Ramos (cell line): ENCODE results near the gene IGFBP4.

Experiments
- in situ Hi-C: fragments of 300-500 bp; cut with MboI; formaldehyde crosslinking; loops from one replicate; pipeline ENCODE4 v1.14.3; 2022; ENCODE audit warnings: low sequenced_read_pairs; ENCODE audit not compliant: unreplicated experiment

Gene IGFBP4

DNA sequence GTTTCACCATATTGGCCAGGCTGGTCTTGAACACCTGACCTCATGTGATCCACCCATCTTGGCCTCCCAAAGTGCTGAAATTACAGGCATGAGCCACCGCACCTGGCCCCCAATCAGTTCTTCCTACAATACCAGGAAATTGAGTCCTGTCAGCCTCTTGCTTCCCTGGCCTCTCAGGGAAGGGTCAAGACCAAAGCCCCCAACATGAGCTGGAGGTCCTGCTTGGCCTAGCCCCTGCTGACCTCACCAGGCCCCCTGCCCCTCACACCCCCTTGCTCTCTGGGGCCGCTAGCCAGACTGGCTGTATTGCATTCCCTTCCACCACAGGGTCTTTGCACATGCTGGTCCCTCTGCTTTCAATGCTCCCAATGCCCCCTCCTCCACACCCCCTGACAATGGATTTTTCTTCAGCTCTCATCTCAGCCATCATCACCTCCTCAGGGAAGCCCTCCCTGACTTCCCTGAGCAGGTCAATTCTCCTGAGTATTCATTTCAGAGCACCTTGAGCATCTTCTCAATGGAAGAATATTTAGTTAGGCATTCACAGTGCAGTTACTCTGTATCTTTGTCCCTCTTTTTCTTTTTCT is 24.1 kb downstream of the IGFBP4 start:
- in situ Hi-C loops: no loop called here

GRCh38 chr17:40468560-40468959 is 25.3 kb downstream of the IGFBP4 start:
- in situ Hi-C loops: no loop called here

DNA sequence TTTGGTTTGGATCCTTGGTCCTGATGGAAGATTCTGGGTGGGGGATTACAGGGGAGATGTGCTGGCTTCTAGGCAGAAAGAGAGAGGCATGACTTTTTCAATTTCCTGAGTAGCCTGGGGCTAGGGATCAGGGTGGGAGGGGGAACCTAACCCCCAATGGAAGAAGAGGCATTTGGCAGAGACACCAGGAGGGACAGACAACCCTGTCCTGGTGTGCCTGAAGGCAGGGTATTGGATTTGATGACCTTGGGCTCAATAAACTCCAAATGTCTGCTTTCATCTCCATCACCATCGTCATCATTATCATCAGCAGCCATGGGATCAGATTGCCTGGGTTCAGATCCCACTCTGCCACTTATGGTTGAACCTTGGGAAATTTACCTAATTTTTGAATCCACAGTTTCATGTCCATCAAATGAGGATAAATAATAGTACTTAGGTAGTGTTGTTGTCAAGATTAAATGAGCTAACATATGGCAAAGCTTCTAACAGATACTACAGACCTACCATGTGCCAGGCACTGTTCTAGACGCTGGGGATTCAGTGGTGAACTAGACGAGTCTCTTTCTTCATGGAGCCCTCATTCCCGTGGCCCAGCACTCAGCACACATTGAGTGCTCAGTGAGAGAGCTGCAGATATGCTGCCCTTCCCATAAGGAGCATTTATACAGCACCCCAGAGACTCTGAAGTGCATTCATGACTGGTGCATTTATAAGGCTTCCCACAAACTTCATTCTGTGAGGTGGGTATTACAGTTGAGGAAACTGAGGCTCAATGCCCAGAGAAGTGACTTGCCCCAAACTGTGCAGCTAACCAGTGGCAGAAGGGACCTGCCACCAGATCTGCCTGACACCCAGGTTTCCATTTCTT is 26.8 kb downstream of the IGFBP4 start:
- in situ Hi-C loops: no loop called here

DNA sequence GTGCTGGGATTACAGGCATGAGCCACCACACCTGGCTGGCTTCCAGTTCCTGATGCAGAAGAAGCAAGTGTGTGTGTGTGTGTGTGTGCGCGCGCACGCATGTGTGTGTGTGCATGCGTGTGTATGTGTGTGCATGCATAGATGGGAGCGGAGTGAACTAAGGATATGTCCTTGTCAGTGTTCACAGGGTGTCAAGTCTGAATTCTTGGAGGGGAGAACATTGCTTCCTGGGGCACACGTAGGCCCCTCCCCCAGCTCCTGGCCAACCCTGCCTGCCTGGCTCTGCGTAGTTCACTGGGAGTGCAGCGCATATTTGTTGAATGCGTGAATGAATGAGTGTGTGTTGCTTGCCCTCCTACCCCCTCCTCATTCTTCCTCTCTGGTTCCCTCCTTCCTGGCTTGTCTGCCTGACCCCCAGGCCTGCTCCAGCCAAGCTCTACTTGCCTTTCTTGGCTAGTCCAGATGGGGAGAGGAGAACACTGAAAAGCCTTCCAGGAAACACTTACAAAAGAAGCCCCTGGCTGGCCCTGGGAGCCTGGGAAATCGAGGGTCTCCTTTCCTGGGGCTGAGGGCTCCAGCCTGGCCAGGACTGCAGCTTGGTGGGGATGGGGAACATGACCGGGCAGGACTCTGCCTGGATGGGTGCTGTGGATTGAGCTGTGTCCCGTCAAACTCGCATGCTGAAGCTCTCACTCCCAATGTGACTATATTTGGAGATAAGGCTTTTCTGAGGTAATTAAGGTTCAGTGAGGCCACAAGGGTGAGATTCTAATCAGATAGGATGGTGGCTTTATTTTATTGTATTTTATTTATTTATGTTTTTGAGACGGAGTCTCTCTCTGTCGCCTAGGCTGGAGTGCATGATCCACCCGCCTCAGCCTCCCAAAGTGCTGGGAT is 27.9 kb downstream of the IGFBP4 start:
- in situ Hi-C loops: no loop called here

DNA sequence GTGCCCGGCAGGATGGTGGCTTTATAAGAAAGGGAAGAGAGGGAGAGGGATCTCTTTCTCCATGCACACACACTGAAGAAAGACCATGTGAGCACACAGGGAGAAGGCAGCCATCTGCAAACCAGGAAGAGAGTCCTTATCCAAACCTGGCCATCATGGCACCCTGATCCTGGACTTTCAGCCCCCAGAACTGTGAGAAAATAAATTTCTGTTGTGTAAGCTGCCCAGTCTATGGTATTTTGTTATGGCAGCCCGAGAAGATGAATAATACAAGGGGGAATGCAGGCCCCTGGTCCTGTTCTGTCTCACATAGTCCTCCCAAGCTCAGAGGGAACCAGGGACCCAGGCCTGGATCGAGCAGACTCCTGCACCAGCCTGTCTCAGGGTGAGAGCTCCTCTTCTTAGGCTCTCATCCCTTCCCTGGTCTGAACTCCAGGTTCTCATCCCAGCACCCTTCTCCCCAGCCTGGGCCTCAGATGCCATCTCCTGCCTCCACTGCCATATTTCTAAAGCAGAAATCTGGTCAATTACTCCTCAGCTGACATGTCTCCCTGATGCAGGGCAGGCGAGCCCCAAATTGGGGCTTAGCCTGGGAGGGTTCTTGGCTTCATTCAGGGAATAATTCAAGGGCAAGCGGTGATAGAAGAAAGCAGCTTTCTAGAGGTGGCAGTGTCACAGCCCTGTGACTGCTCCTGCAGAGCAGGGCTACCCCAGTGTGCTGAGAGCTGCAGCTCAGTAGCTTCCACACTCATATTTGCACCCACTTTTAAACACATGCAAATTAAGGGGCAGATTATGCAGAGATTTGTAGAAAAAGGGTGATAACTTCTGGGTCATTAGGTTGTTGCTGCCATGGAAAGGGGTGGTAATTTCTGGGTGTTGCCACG is 28.8 kb downstream of the IGFBP4 start:
- in situ Hi-C loops: no loop called here

- in situ Hi-C loops: no loop called here
Observed at GRCh38 chr17:40472733-40473452, 29.6 kb downstream of the IGFBP4 start.

GRCh38 chr17:40473573-40474365 is 30.5 kb downstream of the IGFBP4 start:
- in situ Hi-C loops: no loop called here

DNA sequence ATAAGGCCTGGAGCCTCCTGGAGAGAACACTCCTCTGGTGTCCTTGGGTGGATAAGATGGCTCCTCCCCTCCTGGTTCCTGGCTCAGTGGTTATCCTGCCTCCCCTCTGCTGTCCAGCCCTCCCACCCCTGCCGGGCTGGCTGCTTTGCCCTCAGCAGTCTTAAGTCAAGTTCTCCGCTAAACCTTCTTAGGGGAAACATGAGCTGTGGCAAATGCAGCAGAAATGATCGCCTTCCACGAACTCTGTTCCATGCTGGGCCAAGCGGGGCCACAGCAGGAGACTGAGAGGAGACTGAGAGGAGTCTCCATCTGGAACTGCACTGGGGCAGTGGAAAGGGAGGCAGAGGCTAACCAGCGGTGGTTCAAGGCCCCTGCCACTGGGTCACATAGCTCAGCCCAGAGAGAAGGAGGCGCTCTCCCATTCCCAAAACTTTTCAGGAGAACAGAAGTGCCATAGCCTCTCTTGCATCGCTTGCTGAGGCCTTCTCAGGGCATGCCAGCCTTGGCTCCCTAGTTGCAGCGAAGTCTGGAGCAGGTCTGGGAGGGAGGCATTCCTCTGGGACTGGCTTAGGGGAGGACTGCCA is 31.3 kb downstream of the IGFBP4 start:
- in situ Hi-C loops: no loop called here

DNA sequence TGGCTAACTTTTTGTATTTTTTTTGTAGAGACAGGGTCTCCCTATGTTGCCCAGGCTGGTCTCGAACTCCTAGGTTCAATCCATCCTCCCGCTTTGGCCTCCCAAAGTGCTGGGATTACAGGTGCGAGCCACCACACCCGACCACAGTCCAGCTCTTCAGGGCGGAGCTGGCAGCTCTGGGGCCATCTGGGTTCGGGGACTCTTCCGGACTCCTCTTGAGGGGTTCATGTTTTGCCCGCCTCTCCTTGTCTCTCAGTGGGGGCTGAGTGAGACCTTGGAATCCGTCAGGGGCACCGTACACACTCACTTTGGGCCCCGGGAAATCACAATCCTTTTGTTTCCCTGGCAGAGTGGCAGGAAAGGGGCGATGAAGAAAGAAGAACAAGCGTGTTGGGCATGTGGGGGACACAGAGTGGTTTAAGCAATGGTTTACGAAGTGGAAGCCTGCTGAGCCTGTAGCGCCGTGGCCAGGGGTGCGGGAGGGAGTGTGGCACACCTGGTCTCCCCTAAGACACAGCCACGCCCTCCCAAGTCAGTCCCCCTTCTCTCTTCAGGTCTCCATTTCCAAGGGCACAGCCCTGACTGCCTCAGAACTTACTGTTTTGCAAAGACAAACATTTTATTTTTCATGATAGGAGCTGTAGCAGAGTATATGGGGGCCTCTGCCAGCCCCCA is 32.1 kb downstream of the IGFBP4 start:
- in situ Hi-C loops: no loop called here

GRCh38 chr17:40477796-40478195 is 34.5 kb downstream of the IGFBP4 start:
- in situ Hi-C loops: no loop called here

GRCh38 chr17:40478486-40478885 is 35.2 kb downstream of the IGFBP4 start:
- in situ Hi-C loops: no loop called here

GRCh38 chr17:40479754-40480480 is 36.7 kb downstream of the IGFBP4 start:
- in situ Hi-C loops: no loop called here

- in situ Hi-C loops: no loop called here
Observed at GRCh38 chr17:40480501-40481003, 37.3 kb downstream of the IGFBP4 start.

DNA sequence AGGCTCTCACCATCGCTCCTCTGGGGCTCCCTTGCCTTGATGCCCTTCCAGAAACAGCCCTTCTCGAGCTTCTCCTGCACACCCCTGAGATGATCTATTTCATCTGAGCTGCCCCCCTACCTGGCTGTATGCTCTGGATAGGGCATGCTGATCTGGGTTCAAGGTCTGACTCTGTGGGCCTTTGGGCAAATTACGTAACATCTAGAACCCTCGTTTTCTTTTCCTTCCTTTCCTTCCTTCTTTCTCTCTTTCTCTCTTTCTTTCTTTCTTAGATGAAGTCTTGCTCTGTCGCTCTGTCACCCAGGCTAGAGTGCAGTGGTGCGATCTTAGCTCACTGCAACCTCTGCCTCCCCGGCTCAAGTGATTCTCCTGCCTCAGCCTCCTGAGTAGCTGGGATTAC is 37.9 kb downstream of the IGFBP4 start:
- in situ Hi-C loops: no loop called here

- in situ Hi-C loops: no loop called here
Observed at GRCh38 chr17:40482722-40483121, 39.5 kb downstream of the IGFBP4 start.

DNA sequence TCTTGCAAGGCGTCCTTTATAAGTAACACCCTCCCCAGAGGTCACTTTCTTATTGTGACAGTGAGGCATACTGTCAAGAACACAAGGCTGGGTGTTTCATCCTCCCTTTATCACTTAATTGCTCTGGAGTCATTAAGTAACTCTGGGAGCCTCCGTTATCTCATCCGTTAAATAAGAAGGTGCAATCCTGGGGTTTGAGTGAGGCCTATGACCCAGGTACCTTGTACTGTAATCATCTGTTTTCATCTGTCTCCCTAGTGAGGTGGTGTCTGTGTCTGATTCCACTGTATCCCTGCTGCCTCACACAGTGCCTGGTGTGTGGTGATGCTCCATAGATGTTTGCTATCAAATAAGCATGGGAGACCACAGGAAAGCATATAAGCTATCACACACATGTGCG is 40.4 kb downstream of the IGFBP4 start:
- in situ Hi-C loops: no loop called here
